Right atrium auricular region (tissue), 2 donors: ENCODE results near the gene CRPPA. TPM values are rescaled to one million over a fixed set of nuclear protein-coding genes. Genes with fewer than 3 reads are reported as not detected.

Source experiments
- DNase-seq: peaks from one replicate; pipeline ENCODE4 v3.0.0-alpha.2; 2019; ENCODE audit warnings: low spot score
- H3K27ac ChIP-seq, 2 donors: fragments of 200-600 bp; sonication (generic); 1 replicate in 1 of 2; 2 replicates in 1 of 2; pipeline ENCODE4 v1.5.1; 2016 to 2019
- H3K27me3 ChIP-seq, 2 donors: fragments of 200-600 bp; sonication (generic); one replicate each; pipeline versions ENCODE4 v1.5.1 to v1.6.0; 2017 to 2019
- H3K36me3 ChIP-seq: fragments of 200-600 bp; sonication (generic); one replicate; pipeline ENCODE4 v1.5.1; 2016
- H3K4me1 ChIP-seq, 2 donors: fragments of 200-600 bp; sonication (generic); one replicate each; pipeline versions ENCODE4 v1.5.1 to v1.6.0; 2017 to 2019
- H3K4me3 ChIP-seq, 2 donors: fragments of 200-600 bp; sonication (generic); 1 replicate in 1 of 2; 2 replicates in 1 of 2; pipeline ENCODE4 v1.5.1; 2017 to 2019; ENCODE audit warnings: mild to moderate bottlenecking in 1 of 2, moderate library complexity in 1 of 2
- H3K9me3 ChIP-seq, 2 donors: fragments of 200-600 bp; sonication (generic); one replicate each; pipeline ENCODE4 v1.5.1; 2019
- total RNA-seq, 2 donors: library from RNA; depleted of rRNA; stranded (reverse); fragments of >200 nt; gene quantifications; one replicate each; pipeline ENCODE4 v1.1.0, GENCODE V29; 2016
- TF ChIP-seq, protein P1 (sequence below), 2 donors: fragments of 200-600 bp; sonication (generic); IDR thresholded peaks; one replicate each; pipeline ENCODE4 v1.5.1; 2019; ENCODE audit warnings: antibody characterized with exemption in 2 of 2

CRPPA gene
- total RNA-seq, 2 donors from 2014 or later: 2.2 to 8.0 TPM

DNA sequence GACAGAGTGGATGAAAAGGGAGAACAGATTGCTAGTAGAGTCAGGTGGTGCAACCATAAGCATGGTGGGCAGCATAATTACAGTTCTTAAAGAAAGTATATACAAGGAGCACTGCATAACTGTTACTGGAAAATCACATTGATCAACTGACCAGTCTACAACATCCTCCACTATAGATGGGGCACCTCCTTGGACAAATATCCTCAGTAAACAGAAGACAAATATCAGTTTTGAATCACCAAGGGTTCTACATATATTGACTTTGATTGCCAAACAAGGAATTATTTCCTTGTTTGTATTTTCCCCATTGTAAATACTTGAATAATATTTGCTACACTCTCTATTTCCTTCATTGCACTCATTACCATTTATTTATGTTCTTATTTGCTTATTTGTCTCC is 17.6 kb upstream of the CRPPA start:
- no peak for DNase-seq
- no peaks in the 10 kb centered on the region for H3K4me1 ChIP-seq
- TF ChIP-seq, protein P1, sequence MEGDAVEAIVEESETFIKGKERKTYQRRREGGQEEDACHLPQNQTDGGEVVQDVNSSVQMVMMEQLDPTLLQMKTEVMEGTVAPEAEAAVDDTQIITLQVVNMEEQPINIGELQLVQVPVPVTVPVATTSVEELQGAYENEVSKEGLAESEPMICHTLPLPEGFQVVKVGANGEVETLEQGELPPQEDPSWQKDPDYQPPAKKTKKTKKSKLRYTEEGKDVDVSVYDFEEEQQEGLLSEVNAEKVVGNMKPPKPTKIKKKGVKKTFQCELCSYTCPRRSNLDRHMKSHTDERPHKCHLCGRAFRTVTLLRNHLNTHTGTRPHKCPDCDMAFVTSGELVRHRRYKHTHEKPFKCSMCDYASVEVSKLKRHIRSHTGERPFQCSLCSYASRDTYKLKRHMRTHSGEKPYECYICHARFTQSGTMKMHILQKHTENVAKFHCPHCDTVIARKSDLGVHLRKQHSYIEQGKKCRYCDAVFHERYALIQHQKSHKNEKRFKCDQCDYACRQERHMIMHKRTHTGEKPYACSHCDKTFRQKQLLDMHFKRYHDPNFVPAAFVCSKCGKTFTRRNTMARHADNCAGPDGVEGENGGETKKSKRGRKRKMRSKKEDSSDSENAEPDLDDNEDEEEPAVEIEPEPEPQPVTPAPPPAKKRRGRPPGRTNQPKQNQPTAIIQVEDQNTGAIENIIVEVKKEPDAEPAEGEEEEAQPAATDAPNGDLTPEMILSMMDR (IDR thresholded peaks at IDR 0.05): no peak

DNA sequence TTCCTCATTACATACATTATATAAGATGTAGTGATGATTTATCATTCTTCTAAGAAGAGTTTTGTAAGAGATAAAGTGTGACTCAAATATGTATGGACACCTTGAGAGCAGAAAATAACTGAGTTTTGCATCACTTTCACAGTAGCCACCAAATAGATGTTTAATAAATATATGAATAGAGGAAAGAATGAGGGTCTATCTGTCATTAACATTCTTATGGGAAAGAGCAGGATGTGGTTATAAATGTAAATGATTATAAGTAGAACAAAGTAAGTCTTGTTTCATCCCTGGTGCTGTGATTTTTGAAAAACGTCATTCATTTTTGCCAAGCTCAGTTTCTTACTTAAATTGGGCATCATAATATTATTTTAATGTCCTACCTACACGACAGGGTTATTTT is 15.0 kb upstream of the CRPPA start:
- no peak for DNase-seq
- Histone ChIP-seq H3K9me3 (no peaks in the 10 kb centered on the region), H3K4me1 (no peaks in the 10 kb centered on the region), H3K27me3 (no peaks in the 10 kb centered on the region), H3K4me3 (no peak overlapping the region), H3K27ac (no peak overlapping the region), H3K36me3 (no peaks in the 10 kb centered on the region)
- TF ChIP-seq, protein P1 (IDR thresholded peaks at IDR 0.05): no peak

More for the DNA sequence above, 17.6 kb upstream of the CRPPA start:
- no peaks in the 10 kb centered on the region for H3K27me3 ChIP-seq
- H3K9me3 ChIP-seq: no peaks in the 10 kb centered on the region
- H3K36me3 ChIP-seq: no peaks in the 10 kb centered on the region
- H3K27ac ChIP-seq: no peak overlapping the region
- no peak overlapping the region for H3K4me3 ChIP-seq

DNA sequence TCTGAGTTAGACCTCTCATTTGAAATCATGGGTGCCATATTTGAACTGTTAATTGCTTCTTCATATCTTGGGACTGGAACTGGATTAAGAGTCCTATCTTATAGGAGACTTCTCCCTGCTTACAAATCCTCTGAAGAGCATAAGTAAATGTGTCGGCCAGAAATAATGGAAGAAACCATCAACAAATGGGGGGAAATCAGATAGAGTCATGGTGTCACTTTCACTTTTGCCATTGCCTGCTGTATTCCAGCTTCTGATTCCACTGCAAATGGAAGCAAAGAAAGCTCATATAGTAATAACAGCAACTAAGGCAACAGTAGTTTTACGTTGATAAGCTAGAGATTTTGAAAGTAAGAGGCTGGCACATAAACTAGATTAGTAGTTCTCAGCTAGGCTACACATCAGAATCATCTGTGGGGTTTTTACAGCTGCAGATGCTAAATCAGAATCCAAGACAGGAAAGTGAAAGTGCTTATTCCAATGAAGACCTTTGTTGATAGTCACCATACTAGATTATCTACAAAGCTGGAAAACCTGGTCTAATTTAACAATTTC is 12.3 kb upstream of the CRPPA start:
- no peaks in the 10 kb centered on the region for H3K27me3 ChIP-seq
- TF ChIP-seq, protein P1 (IDR thresholded peaks at IDR 0.05): no peak
- no peaks in the 10 kb centered on the region for H3K9me3 ChIP-seq
- no peak overlapping the region for H3K27ac ChIP-seq
- DNase-seq: no peak
- H3K36me3 ChIP-seq: no peaks in the 10 kb centered on the region
- peak overlapping the region in 1 of 2 donors; percentile 23 for H3K4me3 ChIP-seq
- no peaks in the 10 kb centered on the region for H3K4me1 ChIP-seq

DNA sequence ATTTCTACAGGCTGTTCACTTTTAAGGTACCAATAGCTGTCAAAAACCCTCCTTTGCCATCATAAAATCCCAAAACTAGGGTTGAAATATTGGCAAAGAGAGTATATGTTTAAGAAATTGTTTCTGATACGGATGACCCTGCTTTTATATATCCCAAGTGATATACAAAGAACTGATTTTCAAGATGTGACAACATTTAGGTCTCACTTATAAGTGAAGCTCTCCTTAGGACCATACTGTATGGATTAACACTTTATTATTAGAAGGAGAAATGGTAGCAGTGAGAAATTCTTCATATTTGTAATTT is 11.0 kb upstream of the CRPPA start:
- TF ChIP-seq, protein P1 (IDR thresholded peaks at IDR 0.05): no peak
- H3K4me3 ChIP-seq: no peak overlapping the region
- no peak for DNase-seq

DNA sequence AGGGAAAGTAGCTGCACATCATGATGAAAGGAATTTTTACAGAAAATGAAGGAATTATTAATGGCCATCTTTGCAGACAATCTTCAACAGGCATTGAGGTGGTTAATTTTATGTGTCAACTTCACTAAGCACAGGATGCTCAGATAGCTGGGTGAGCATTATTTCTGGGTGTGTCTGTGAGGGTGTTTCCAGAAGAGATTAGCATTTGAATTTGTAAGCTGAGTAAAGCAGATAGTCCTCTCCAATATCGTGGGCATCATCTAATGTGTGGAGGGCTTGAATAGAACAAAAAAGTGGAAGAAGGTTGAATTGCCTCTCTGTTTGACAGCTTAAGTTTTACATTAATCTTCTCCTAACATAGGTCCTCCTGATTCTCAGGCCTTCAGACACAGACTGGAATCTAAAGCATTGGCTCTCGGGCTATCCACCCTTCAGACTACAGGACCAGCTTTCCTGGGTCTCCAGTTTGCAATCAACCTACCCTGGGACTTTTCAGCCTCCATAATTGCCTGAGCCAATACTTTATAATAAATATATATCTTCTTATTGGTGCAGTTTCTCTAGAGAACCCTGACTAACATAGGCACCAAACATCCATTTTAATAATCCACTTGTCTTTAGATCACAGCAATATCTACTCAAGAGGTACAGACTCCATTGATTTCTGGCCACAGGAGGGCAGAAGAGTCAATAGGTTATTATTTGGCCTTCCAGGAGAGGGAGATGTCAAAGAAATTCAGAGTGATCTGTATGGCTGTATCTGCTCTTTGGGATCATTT is 10.5 kb upstream of the CRPPA start:
- Histone ChIP-seq H3K27ac (no peak overlapping the region), H3K36me3 (no peaks in the 10 kb centered on the region), H3K4me1 (no peaks in the 10 kb centered on the region), H3K27me3 (no peaks in the 10 kb centered on the region), H3K9me3 (no peaks in the 10 kb centered on the region), H3K4me3 (no peak overlapping the region)
- DNase-seq: no peak
- TF ChIP-seq, protein P1 (IDR thresholded peaks at IDR 0.05): peak; percentile 27 to 61

More for the DNA sequence above, 11.0 kb upstream of the CRPPA start:
- Histone ChIP-seq H3K27ac (no peak overlapping the region), H3K4me1 (no peaks in the 10 kb centered on the region), H3K9me3 (no peaks in the 10 kb centered on the region), H3K27me3 (no peaks in the 10 kb centered on the region), H3K36me3 (no peaks in the 10 kb centered on the region)
